K562 (cell line): ENCODE results near the gene PRRG4. TPM values are rescaled to one million over a fixed set of nuclear protein-coding genes. Genes with fewer than 3 reads are reported as not detected.

Source experiments
- ATAC-seq: fragments of 200-7000 bp; cut with Tn5 transposase; 3 replicates; pipeline ENCODE4 v1.9.1; 2020; ENCODE audit warnings: moderate library complexity
- BruUV-seq: library from RNA; stranded (reverse); fragments of 400-500 nt; replicated peaks from 2 replicates; lab custom pipeline; 2021; lab: Mats Ljungman, UMichigan
- CTCF ChIA-PET: fragments of 300-600 bp; formaldehyde crosslinking; extraction: SDS; loops from one replicate; lab custom pipeline; 2021; ENCODE audit warnings: low intra/inter-chr PET ratio; lab: Yijun Ruan, JAX
- POLR2A ChIA-PET: fragments of 300-600, 350-650 bp; sonication (Branson Sonifier 250); formaldehyde crosslinking; extraction: SDS; loops from one replicate; lab custom pipeline; 2021; ENCODE audit warnings: antibody characterized with exemption, inconsistent platforms; lab: Yijun Ruan, JAX
- DNase-seq, 4 experiments: peaks; one replicate each; pipeline versions ENCODE4 v3.0.0 to v3.0.0-alpha.2; 2011 to 2018; ENCODE audit warnings: low spot score in 3 of 4, mixed read lengths in 3 of 4; ENCODE audit errors: extremely low read depth in 1 of 4
- FAIRE-seq: peaks from 2 replicates; lab custom pipeline; 2011; peaks lifted over from hg19 to GRCh38; lab: Jason Lieb, UNC
- H2AFZ ChIP-seq: 2 replicates; pipeline ENCODE4 v1.6.0; 2011; ENCODE audit warnings: low read depth, low read length, control low read depth, inconsistent platforms
- H3K27ac ChIP-seq: fragments of 200-600 bp; 3 replicates; pipeline ENCODE4 v1.8.0; 2011; ENCODE audit warnings: low read depth, mild to moderate bottlenecking, control low read depth, inconsistent platforms, low read length, moderate library complexity, mixed read lengths; ENCODE audit errors: extremely low read depth
- H3K27me3 ChIP-seq, 2 experiments: fragments of 300-600 bp in 1 of 2; 2 replicates in 1 of 2; 3 replicates in 1 of 2; pipeline versions ENCODE4 v1.6.0 to v1.8.0; 2011; ENCODE audit warnings: inconsistent platforms in 2 of 2, low read length in 2 of 2, mild to moderate bottlenecking in 1 of 2, mixed read lengths in 1 of 2, moderate library complexity in 1 of 2; ENCODE audit not compliant: control insufficient read depth in 2 of 2, insufficient read depth in 2 of 2
- H3K36me3 ChIP-seq: fragments of 300-600 bp; 3 replicates; pipeline ENCODE4 v1.8.0; 2011; ENCODE audit warnings: mild to moderate bottlenecking, low read length, inconsistent platforms; ENCODE audit not compliant: control insufficient read depth, insufficient read depth
- H3K4me1 ChIP-seq, 2 experiments: fragments of 200-600 bp in 1 of 2; replicated peaks in 1 of 2; 2 replicates in 1 of 2; 3 replicates in 1 of 2; pipeline versions ENCODE4 v1.5.1 to v1.8.0; 2011; ENCODE audit warnings: inconsistent platforms in 2 of 2, low read length in 2 of 2, mild to moderate bottlenecking in 1 of 2, mixed read lengths in 1 of 2, moderate library complexity in 1 of 2; ENCODE audit not compliant: control insufficient read depth in 2 of 2, insufficient read depth in 2 of 2
- H3K4me2 ChIP-seq: 2 replicates; pipeline ENCODE4 v1.6.1; 2011; ENCODE audit warnings: low read length, control low read depth, inconsistent platforms, mixed read lengths; ENCODE audit not compliant: insufficient read depth
- H3K4me3 ChIP-seq: fragments of 200-600 bp; sonication (generic), shearing (Covaris generic); 2 replicates; pipeline ENCODE4 v1.5.1; 2016; ENCODE audit warnings: control low read depth, inconsistent platforms
- H3K79me2 ChIP-seq: fragments of 200-600 bp; 3 replicates; pipeline ENCODE4 v1.8.0; 2011; ENCODE audit warnings: low read length, inconsistent platforms; ENCODE audit not compliant: control insufficient read depth, insufficient read depth
- H3K9ac ChIP-seq, 2 experiments: 2 replicates each; pipeline versions ENCODE4 v1.6.0 to v1.6.1; 2011; ENCODE audit warnings: low read depth in 2 of 2, low read length in 2 of 2, control low read depth in 1 of 2, inconsistent platforms in 1 of 2, mild to moderate bottlenecking in 1 of 2, mixed read lengths in 1 of 2; ENCODE audit not compliant: insufficient read depth in 1 of 2
- H3K9me1 ChIP-seq: one replicate; pipeline ENCODE4 v1.6.0; 2011; ENCODE audit warnings: inconsistent platforms, mild to moderate bottlenecking, low read length, moderate library complexity; ENCODE audit not compliant: control insufficient read depth, insufficient read depth
- H3K9me3 ChIP-seq: replicated peaks from 2 replicates; pipeline ENCODE4 v1.5.1; 2011; ENCODE audit warnings: low read depth, low read length, inconsistent platforms; ENCODE audit not compliant: control insufficient read depth, insufficient read depth
- H4K20me1 ChIP-seq: replicated peaks from 2 replicates; pipeline ENCODE4 v1.6.1; 2011; ENCODE audit warnings: low read length, inconsistent platforms, mixed read lengths; ENCODE audit not compliant: control insufficient read depth, insufficient read depth
- CEBPB ChIP-seq: fragments of 450-650 bp; IDR thresholded peaks from 2 replicates; pipeline ENCODE4 v1.6.1; 2016; ENCODE audit warnings: missing genetic modification characterization, missing compliant biosample characterization
- CEBPG ChIP-seq, 3 experiments: fragments of 200-800 bp in 1 of 3; sonication (Bioruptor generic) in 1 of 3; sonication (generic) in 1 of 3; formaldehyde crosslinking in 1 of 3; IDR thresholded peaks in 2 of 3; conservative IDR thresholded peaks in 1 of 3; 2 replicates each; pipeline versions ENCODE4 v1.6.1 to v1.8.0; 2016 to 2022; ENCODE audit warnings: missing compliant biosample characterization in 2 of 3, missing genetic modification characterization in 2 of 3, mild to moderate bottlenecking in 1 of 3, missing genetic modification reagents in 1 of 3
- IRF9 ChIP-seq: fragments of 450-650 bp; IDR thresholded peaks from 2 replicates; pipeline ENCODE4 v1.6.1; 2016; ENCODE audit warnings: missing biosample characterization, missing genetic modification characterization
- OTX1 ChIP-seq: fragments of 450-650 bp; formaldehyde crosslinking; IDR thresholded peaks from 2 replicates; pipeline ENCODE4 v1.4.0; 2022; ENCODE audit warnings: mild to moderate bottlenecking
- SRF ChIP-seq, 2 experiments: fragments of 250-450, 450-650 bp in 1 of 2; sonication (Bioruptor Pico) in 1 of 2; sonication (generic) in 1 of 2; formaldehyde crosslinking; IDR thresholded peaks; 2 replicates each; pipeline versions ENCODE4 v1.5.0 to v1.5.1; 2020 to 2022; ENCODE audit warnings: mild to moderate bottlenecking in 1 of 2, missing genetic modification reagents in 1 of 2
- U2AF1 ChIP-seq: fragments of 200-400 bp; formaldehyde crosslinking; optimal IDR thresholded peaks from 2 replicates; pipeline ENCODE3; 2017; ENCODE audit warnings: mild to moderate bottlenecking, low read depth, low read length, moderate library complexity
- WGBS: fragments of 100-300 bp; shearing (Covaris generic); methylation state at CpG from one replicate; pipeline ENCODE4 v1.1.6; 2016; ENCODE audit warnings: low coverage, mixed read lengths; ENCODE audit not compliant: insufficient coverage; ENCODE audit errors: missing lambda C conversion rate; 5-methylcytosine and 5-hydroxymethylcytosine counted together
- in situ Hi-C: fragments of 300-500 bp; cut with MboI; formaldehyde crosslinking; loops from 4 replicates; pipeline ENCODE4 v1.15.0; 2018; ENCODE audit warnings: inconsistent platforms, mixed read lengths
- intact Hi-C: fragments of 100-400 bp; cut with micrococcal nuclease; formaldehyde crosslinking; loops from 2 replicates; pipeline ENCODE4 v1.14.2; 2022
- polyA plus RNA-seq, 8 experiments: library from polyadenylated mRNA; depleted of rRNA in 4 of 8; stranded (reverse) in 5 of 8; unstranded in 3 of 8; fragments of >200 nt; fragmentation: Nextera tagmentation in 2 of 8; fragmentation: Illumina TruSeq in 1 of 8; extraction: Ambion mirVana in 2 of 8; extraction: Trizol in 1 of 8; gene quantifications; 2 replicates each; pipeline versions ENCODE4 v1.2.1 to v1.2.3, GENCODE V29; 2011 to 2014; ENCODE audit warnings: inconsistent platforms in 1 of 8, missing spikeins in 1 of 8
- total RNA-seq, 7 experiments: library from RNA; depleted of rRNA in 6 of 7; stranded (reverse); fragments of >200 nt in 6 of 7; fragmentation: Illumina TruSeq in 2 of 7; extraction: Trizol in 2 of 7; gene quantifications; 2 replicates each; pipeline versions ENCODE4 v1.2.1 to v1.2.3, GENCODE V29; 2011 to 2021; ENCODE audit warnings: low replicate concordance in 1 of 7

PRRG4 gene
- total and polyA plus RNA-seq, 9 of the 15 experiments (the other 6 are each of a cell fraction or from before 2014, with no cell fraction given), result not detected

GRCh38 chr11:32838505-32839274 lies 9.0 kb downstream of the PRRG4 start:
- intact Hi-C loops (no loop called here), in situ Hi-C loops (no loop called here)
- H3K27me3 ChIP-seq, result peaks cover 0 to 6% of the 10 kb centered on the region in 2 experiments; a peak in 2 of 5 replicates
- H3K4me2 ChIP-seq, result no peak overlapping the region
- POLR2A ChIA-PET, result no interaction called here
- 13% methylated on average over 2 of the region's 2 CpGs for WGBS
- no peak overlapping the region for H3K9ac ChIP-seq
- FAIRE-seq (no peak), ATAC-seq (no peak), DNase-seq (no peak)
- H3K4me3 ChIP-seq, result no peak overlapping the region
- H3K36me3 ChIP-seq, result no peaks in the 10 kb centered on the region
- H3K4me1 ChIP-seq, result no peaks in the 10 kb centered on the region
- no peaks in the 10 kb centered on the region for H3K79me2 ChIP-seq
- TF ChIP-seq OTX1 (no peak), CEBPB (tag) (peak; percentile 94), SRF (CRISPR knock-in tag; IDR thresholded peaks at IDR 0.05) (no peak), IRF9 (tag) (peak; percentile 58; the same call in 1 of the 2 replicates), U2AF1 (no peak), CEBPG (CRISPR knock-in tag; IDR thresholded peaks at IDR 0.05) (no peak), CEBPG (tag; conservative IDR thresholded peaks at IDR 0.05 in 1 of 2, IDR thresholded peaks at IDR 0.05 in 1 of 2) (peak; percentile 78 to 96)
- no peak overlapping the region for H3K27ac ChIP-seq
- no peaks in the 10 kb centered on the region for H3K9me3 ChIP-seq
- no peak overlapping the region for H2AFZ ChIP-seq
- H4K20me1 ChIP-seq, result no peaks in the 10 kb centered on the region
- CTCF ChIA-PET, result no interaction called here
- no TSS peak for BruUV-seq
- no peaks in the 10 kb centered on the region for H3K9me1 ChIP-seq
